Measurements from ENCODE around the gene CDK14. TPM values are rescaled to one million over a fixed set of nuclear protein-coding genes. Genes with fewer than 3 reads are reported as not detected.

CDK14 gene
- total RNA-seq, 1 experiment from 2014 or later: 39.1 TPM

DNA sequence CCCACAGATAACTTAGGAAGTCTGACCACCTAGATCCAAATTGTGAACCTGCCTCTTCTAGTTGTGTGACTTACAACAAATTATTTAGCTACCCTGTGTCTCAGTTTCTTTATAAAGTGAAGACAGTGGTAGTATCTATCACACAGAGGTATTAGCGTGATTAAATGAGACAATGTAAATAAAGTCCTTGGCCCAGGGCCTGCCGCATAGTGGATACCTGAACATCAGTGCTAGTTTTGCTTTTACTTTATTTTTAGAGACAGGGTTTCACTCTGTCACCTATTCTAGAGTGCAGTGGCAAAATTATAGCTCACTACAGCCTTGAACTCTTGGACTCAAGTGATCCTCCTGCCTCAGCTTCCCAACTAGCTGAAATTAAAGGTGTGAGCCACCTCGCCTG, 177.1 kb downstream of the CDK14 start:
- no peak for DNase-seq
- CTCF ChIA-PET: no interaction called here
- Histone ChIP-seq H3K27me3 (ENCODE audit: insufficient read depth, low read depth) (no peaks in the 10 kb centered on the region), H3K9me2 (ENCODE audit: insufficient read depth) (no peaks in the 10 kb centered on the region), H2AFZ (no peak overlapping the region), H3K36me3 (ENCODE audit: low read depth) (no peaks in the 10 kb centered on the region), H3K27ac (no peak overlapping the region), H3F3A (ENCODE audit: insufficient read depth, low read depth) (no peaks in the 10 kb centered on the region), H3K4me3 (no peak overlapping the region), H3K4me2 (no peak overlapping the region), H4K20me1 (ENCODE audit: insufficient read depth) (no peaks in the 10 kb centered on the region), H3K9me3 (ENCODE audit: insufficient read depth, low read depth) (no peaks in the 10 kb centered on the region), H3K79me2 (ENCODE audit: low read depth) (no peaks in the 10 kb centered on the region), H3K4me1 (replicated peaks; ENCODE audit: insufficient read depth) (no peaks in the 10 kb centered on the region)
- TF ChIP-seq EZH2 (IDR thresholded peaks at IDR 0.05; ENCODE audit: low read depth): no peak
- no peak for TF ChIP-seq CTCF (conservative IDR thresholded peaks at IDR 0.05)
- BruUV-seq (replicated peaks): no TSS peak
- POLR2A ChIA-PET (ENCODE audit: unreplicated experiment): interaction anchor here (0.7 kb wide), 1 partner anchor 113 kb away, joined by 3 read pairs; no protein-coding TSS in a partner anchor
- intact Hi-C loops (cut with micrococcal nuclease; ENCODE audit: unreplicated experiment): no loop called here

GRCh38 chr7:90774706-90775105, 178.6 kb downstream of the CDK14 start:
- Histone ChIP-seq H3K79me2 (ENCODE audit: low read depth) (no peaks in the 10 kb centered on the region), H2AFZ (no peak overlapping the region), H3F3A (ENCODE audit: insufficient read depth, low read depth) (no peaks in the 10 kb centered on the region), H3K9me3 (ENCODE audit: insufficient read depth, low read depth) (no peaks in the 10 kb centered on the region), H3K36me3 (ENCODE audit: low read depth) (no peaks in the 10 kb centered on the region), H3K4me2 (no peak overlapping the region), H3K9me2 (ENCODE audit: insufficient read depth) (no peaks in the 10 kb centered on the region), H3K27ac (no peak overlapping the region), H3K4me1 (replicated peaks; ENCODE audit: insufficient read depth) (no peaks in the 10 kb centered on the region), H3K4me3 (no peak overlapping the region), H4K20me1 (ENCODE audit: insufficient read depth) (no peaks in the 10 kb centered on the region), H3K27me3 (ENCODE audit: insufficient read depth, low read depth) (no peaks in the 10 kb centered on the region)
- POLR2A ChIA-PET (ENCODE audit: unreplicated experiment): interaction anchor here (0.6 kb wide), 1 partner anchor 546 kb away, joined by 4 read pairs; no protein-coding TSS in a partner anchor
- BruUV-seq (replicated peaks): no TSS peak
- DNase-seq: no peak
- intact Hi-C loops (cut with micrococcal nuclease; ENCODE audit: unreplicated experiment): no loop called here
- TF ChIP-seq CTCF (conservative IDR thresholded peaks at IDR 0.05): no peak
- TF ChIP-seq EZH2 (IDR thresholded peaks at IDR 0.05; ENCODE audit: low read depth): no peak
- CTCF ChIA-PET: no interaction called here

DNA sequence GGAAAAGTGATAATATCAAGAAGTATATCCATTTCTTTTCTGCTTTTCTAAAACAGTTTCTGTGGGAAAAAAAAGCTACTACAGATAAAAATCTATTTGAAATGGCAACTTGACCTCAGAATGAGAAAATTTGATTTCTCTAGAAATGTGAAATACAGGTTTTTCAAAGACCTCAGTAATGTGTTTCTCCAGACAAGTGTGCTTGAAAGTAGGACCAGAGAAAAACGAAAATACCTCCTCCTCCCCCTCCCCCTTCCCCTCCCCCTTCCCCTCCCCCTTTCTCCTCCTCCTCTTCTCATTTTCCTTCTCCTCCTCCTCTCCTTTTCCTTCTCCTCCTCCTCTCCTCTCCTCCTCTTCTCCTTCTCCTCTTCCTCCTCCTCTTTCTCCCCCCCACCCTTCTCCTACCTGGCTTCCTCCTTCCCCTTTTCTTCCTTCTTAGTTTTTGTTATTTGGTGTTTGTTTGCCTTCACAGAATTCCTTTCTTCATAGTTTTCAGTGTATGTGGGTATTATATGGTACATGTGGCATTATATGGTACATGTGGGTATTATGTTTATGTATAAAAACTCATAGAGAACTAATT, 179.4 kb downstream of the CDK14 start:
- intact Hi-C loops (cut with micrococcal nuclease; ENCODE audit: unreplicated experiment): no loop called here
- H3K4me1 ChIP-seq (replicated peaks; ENCODE audit: insufficient read depth): no peaks in the 10 kb centered on the region
- no peaks in the 10 kb centered on the region for H3K79me2 ChIP-seq (ENCODE audit: low read depth)
- H3K9me3 ChIP-seq (ENCODE audit: insufficient read depth, low read depth): no peaks in the 10 kb centered on the region
- no TSS peak for BruUV-seq (replicated peaks)
- no peak overlapping the region for H2AFZ ChIP-seq
- H3K4me2 ChIP-seq: no peak overlapping the region
- no peaks in the 10 kb centered on the region for H3K9me2 ChIP-seq (ENCODE audit: insufficient read depth)
- TF ChIP-seq EZH2 (IDR thresholded peaks at IDR 0.05; ENCODE audit: low read depth): no peak
- TF ChIP-seq CTCF (conservative IDR thresholded peaks at IDR 0.05): no peak
- H3K4me3 ChIP-seq: no peak overlapping the region
- no peaks in the 10 kb centered on the region for H3K36me3 ChIP-seq (ENCODE audit: low read depth)
- CTCF ChIA-PET: no interaction called here
- H3K27ac ChIP-seq: no peak overlapping the region
- POLR2A ChIA-PET (ENCODE audit: unreplicated experiment): no interaction called here
- DNase-seq: no peak
- H3K27me3 ChIP-seq (ENCODE audit: insufficient read depth, low read depth): no peaks in the 10 kb centered on the region
- H4K20me1 ChIP-seq (ENCODE audit: insufficient read depth): no peaks in the 10 kb centered on the region
- no peaks in the 10 kb centered on the region for H3F3A ChIP-seq (ENCODE audit: insufficient read depth, low read depth)
